OCI-LY7 (cell line): ENCODE results near the gene ARHGAP9. TPM values are rescaled to one million over a fixed set of nuclear protein-coding genes. Genes with fewer than 3 reads are reported as not detected.

Experiments used
- BruUV-seq: library from RNA; stranded (reverse); fragments of 400-500 nt; replicated peaks from 2 replicates; lab custom pipeline; 2021; lab: Mats Ljungman, UMichigan
- CTCF ChIA-PET: fragments of 300-600 bp; sonication (Branson Sonifier 250); formaldehyde crosslinking; loops from one replicate; lab custom pipeline; 2022; ENCODE audit warnings: antibody characterized with exemption; ENCODE audit not compliant: unreplicated experiment; lab: Charles Lee
- POLR2A ChIA-PET: fragments of 300-600 bp; sonication (Branson Sonifier 250); formaldehyde crosslinking; loops from one replicate; lab custom pipeline; 2022; ENCODE audit warnings: antibody characterized with exemption; lab: Charles Lee
- DNase-seq: peaks from one replicate; pipeline ENCODE4 v3.0.0-alpha.2; 2015; ENCODE audit warnings: low spot score
- H2AFZ ChIP-seq: fragments of 200-600 bp; sonication (generic), shearing (Covaris generic); 2 replicates; pipeline ENCODE4 v1.6.1; 2014; ENCODE audit warnings: mild to moderate bottlenecking, antibody characterized with exemption, low read length, moderate library complexity
- H3K27ac ChIP-seq: fragments of 200-600 bp; sonication (generic); 2 replicates; pipeline ENCODE4 v1.5.1; 2014; ENCODE audit warnings: mixed run types, low read depth, mild to moderate bottlenecking, moderate library complexity, low read length, inconsistent platforms; ENCODE audit not compliant: poor library complexity, severe bottlenecking
- H3K36me3 ChIP-seq: fragments of 200-600 bp; sonication (generic); 2 replicates; pipeline ENCODE4 v1.6.1; 2014; ENCODE audit warnings: mild to moderate bottlenecking, antibody characterized with exemption, low read length, moderate library complexity, mixed read lengths; ENCODE audit not compliant: insufficient read depth
- H3K4me1 ChIP-seq: fragments of 200-600 bp; sonication (generic); 2 replicates; pipeline ENCODE4 v1.5.1; 2014; ENCODE audit warnings: mild to moderate bottlenecking, low read length; ENCODE audit not compliant: insufficient read depth, poor library complexity, severe bottlenecking
- H3K4me2 ChIP-seq: fragments of 200-600 bp; sonication (generic); 2 replicates; pipeline ENCODE4 v1.6.1; 2014; ENCODE audit warnings: mild to moderate bottlenecking, low read length
- H3K4me3 ChIP-seq: fragments of 200-600 bp; sonication (generic); 2 replicates; pipeline ENCODE4 v1.5.1; 2014; ENCODE audit warnings: mild to moderate bottlenecking, low read depth, low read length; ENCODE audit not compliant: poor library complexity, severe bottlenecking
- H3K79me2 ChIP-seq: fragments of 200-600 bp; sonication (generic); 2 replicates; pipeline ENCODE4 v1.6.1; 2016; ENCODE audit warnings: low read depth, mild to moderate bottlenecking, low read length, moderate library complexity, mixed read lengths; ENCODE audit not compliant: insufficient read depth
- H3K9me2 ChIP-seq: fragments of 200-600 bp; sonication (generic); 2 replicates; pipeline ENCODE4 v1.6.1; 2016; ENCODE audit warnings: mild to moderate bottlenecking, low read length, mixed read lengths; ENCODE audit not compliant: insufficient read depth
- H3K9me3 ChIP-seq: fragments of 200-600 bp; sonication (generic); 2 replicates; pipeline ENCODE4 v1.6.1; 2014; ENCODE audit warnings: mild to moderate bottlenecking, mixed run types, low read length, mixed read lengths
- H4K20me1 ChIP-seq: fragments of 200-600 bp; sonication (generic); 2 replicates; pipeline ENCODE4 v1.6.1; 2014; ENCODE audit warnings: mild to moderate bottlenecking, antibody characterized with exemption, low read length, moderate library complexity, mixed read lengths; ENCODE audit not compliant: insufficient read depth
- CTCF ChIP-seq: fragments of 200-600 bp; sonication (generic); conservative IDR thresholded peaks from 2 replicates; pipeline ENCODE4 v1.5.1; 2014; ENCODE audit warnings: mild to moderate bottlenecking, antibody characterized with exemption, low read length, moderate library complexity, mixed read lengths
- EZH2phosphoT487 ChIP-seq: fragments of 200-600 bp; sonication (generic); IDR thresholded peaks from 2 replicates; pipeline ENCODE4 v1.6.1; 2018; ENCODE audit warnings: low read depth, borderline replicate concordance, mild to moderate bottlenecking, mixed run types, antibody characterized with exemption, low read length, moderate library complexity, mixed read lengths
- intact Hi-C: fragments of 100-400 bp; cut with micrococcal nuclease; formaldehyde crosslinking; loops from one replicate; pipeline ENCODE4 v1.10.0; 2022; ENCODE audit not compliant: unreplicated experiment
- total RNA-seq, 2 experiments: library from RNA; depleted of rRNA in 1 of 2; stranded (reverse); fragments of >200 nt in 1 of 2; shearing (Covaris generic) in 1 of 2; gene quantifications; 2 replicates each; pipeline ENCODE4 v1.2.3, GENCODE V29; 2014 to 2022

Gene ARHGAP9
- total RNA-seq, 2 experiments from 2014 or later: 66.2 to 111 TPM

DNA sequence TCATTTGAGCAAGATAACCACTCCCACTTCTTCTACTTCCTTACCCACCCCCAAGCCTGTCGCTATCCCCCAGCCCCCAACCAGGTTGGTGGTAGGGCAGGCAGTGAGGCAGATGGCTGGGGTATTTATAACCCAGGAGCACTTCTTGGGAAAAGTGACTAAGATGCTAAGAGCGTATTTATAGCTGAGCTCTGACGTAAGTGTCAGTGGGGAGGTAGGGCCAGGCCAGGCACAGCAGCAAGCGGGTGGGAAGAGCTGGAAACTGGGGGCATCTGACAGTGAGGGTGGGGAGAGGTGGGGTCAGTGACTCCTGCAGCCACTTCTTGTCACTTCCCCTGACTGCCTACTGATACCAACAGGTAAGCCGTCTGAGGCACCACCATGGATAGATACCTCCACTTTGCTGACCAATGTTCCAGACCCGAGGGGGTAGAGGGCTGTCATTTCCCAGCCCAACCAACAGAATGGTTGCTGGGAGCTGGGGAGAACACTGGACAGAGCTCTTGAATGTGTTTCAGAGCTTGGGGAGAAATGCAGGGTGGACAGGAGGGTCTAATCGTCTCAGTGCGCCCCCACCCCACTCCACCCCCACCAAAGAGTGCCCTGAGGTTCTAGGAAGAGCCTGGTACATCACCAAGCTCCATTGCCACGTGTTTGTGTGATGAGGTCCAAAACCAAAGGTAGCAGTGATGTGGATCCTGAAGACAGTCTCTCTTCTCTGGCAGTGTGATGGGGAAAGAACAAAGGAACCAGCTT, 27.3 kb downstream of the ARHGAP9 start:
- H3K79me2 ChIP-seq: no peaks in the 10 kb centered on the region
- H3K9me3 ChIP-seq: no peaks in the 10 kb centered on the region
- H2AFZ ChIP-seq: peak overlapping the region; percentile 21; the same call in 1 of the 2 replicates
- no peak for TF ChIP-seq EZH2phosphoT487
- no peak for TF ChIP-seq CTCF
- ChIA-PET CTCF (interaction anchor here (0.6 to 1.3 kb wide), 6 partner anchors 111 to 392 kb away, joined by 3 to 7 read pairs (median 6); no protein-coding TSS in a partner anchor), POLR2A (interaction anchor here (0.6 to 1.9 kb wide), 7 partner anchors 12 to 201 kb away, joined by 3 to 8 read pairs (median 4); partner anchors contain the start of gene STAC3)
- H3K36me3 ChIP-seq: no peaks in the 10 kb centered on the region
- no peaks in the 10 kb centered on the region for H4K20me1 ChIP-seq
- intact Hi-C loops: loop anchor here (2.0 kb wide), 1 partner anchor 240 kb away; no protein-coding TSS in a partner anchor
- BruUV-seq: no TSS peak
- DNase-seq: no peak
- no peak overlapping the region for H3K4me2 ChIP-seq
- peaks cover 32% of the 10 kb centered on the region for H3K4me1 ChIP-seq
- H3K4me3 ChIP-seq: no peak overlapping the region
- no peak overlapping the region for H3K27ac ChIP-seq
- no peaks in the 10 kb centered on the region for H3K9me2 ChIP-seq

DNA sequence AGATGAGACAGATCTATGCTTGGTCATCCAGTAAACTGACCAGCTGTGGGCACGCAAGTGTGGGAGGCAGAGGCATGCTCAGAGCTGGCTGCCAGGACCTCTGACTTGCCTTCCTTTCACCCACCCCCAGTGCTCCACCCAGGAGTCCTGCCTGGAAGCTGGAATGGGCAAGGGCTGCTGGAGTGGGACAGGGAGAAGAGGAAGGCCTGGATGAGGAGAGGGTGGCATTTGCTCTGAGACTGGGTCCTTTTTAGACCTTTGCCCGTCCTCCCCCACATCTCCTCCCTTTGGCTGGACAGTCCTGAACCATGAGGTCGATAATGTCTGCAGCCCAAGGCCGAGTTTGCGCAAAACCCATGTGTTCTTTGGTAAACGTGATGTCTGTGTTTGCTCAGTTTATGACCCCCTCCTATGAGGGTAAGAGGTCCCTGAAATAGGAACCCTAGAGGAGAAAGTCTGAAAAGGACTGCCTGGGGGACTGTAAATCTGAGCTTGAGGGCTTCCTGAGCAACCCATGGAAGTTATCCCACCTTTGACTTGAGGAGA, 28.4 kb downstream of the ARHGAP9 start:
- ChIA-PET POLR2A (interaction anchor here (0.5 to 1.9 kb wide), 6 partner anchors 19 to 140 kb away, joined by 3 to 8 read pairs (median 4); no protein-coding TSS in a partner anchor), CTCF (no interaction called here)
- Histone ChIP-seq H4K20me1 (no peaks in the 10 kb centered on the region), H3K79me2 (no peaks in the 10 kb centered on the region), H3K36me3 (no peaks in the 10 kb centered on the region), H3K9me2 (no peaks in the 10 kb centered on the region), H2AFZ (no peak overlapping the region), H3K4me1 (peaks cover 31% of the 10 kb centered on the region), H3K27ac (no peak overlapping the region), H3K4me2 (no peak overlapping the region), H3K4me3 (no peak overlapping the region), H3K9me3 (no peaks in the 10 kb centered on the region)
- no peak for TF ChIP-seq CTCF
- TF ChIP-seq EZH2phosphoT487: no peak
- no TSS peak for BruUV-seq
- intact Hi-C loops: no loop called here
- no peak for DNase-seq
